ENCODE measurements around the gene RNF115.
A peak's percentile ranks its signal among the peaks of the same experiment; 100 is the strongest.

DNA sequence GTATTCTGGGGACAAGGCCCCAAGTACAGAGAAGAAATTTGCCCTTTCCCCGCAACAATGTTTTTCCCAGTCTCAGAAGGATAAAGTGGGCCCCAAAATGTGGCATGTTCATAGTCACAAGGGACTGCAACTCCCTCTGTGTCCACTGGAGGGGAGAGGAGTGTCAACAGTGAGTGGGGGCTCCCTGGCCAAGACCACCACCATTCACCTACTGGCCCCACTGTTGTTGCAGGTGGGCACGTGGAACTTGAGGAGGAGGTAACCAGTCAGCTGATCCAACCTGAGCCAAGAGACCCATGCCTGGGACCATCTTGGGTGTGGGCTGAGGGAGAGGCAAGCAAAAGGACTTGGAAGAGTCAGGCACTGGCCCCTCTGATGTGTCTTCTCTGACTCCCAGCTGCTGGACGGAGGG, 22.3 kb upstream of the RNF115 start:
- no peak for TF ChIP-seq JUND (IDR thresholded peaks at IDR 0.05)
- TF ChIP-seq, protein P1, sequence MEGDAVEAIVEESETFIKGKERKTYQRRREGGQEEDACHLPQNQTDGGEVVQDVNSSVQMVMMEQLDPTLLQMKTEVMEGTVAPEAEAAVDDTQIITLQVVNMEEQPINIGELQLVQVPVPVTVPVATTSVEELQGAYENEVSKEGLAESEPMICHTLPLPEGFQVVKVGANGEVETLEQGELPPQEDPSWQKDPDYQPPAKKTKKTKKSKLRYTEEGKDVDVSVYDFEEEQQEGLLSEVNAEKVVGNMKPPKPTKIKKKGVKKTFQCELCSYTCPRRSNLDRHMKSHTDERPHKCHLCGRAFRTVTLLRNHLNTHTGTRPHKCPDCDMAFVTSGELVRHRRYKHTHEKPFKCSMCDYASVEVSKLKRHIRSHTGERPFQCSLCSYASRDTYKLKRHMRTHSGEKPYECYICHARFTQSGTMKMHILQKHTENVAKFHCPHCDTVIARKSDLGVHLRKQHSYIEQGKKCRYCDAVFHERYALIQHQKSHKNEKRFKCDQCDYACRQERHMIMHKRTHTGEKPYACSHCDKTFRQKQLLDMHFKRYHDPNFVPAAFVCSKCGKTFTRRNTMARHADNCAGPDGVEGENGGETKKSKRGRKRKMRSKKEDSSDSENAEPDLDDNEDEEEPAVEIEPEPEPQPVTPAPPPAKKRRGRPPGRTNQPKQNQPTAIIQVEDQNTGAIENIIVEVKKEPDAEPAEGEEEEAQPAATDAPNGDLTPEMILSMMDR (IDR thresholded peaks at IDR 0.05; ENCODE audit: low read depth, low read length, missing input control) = peak; percentile 52
- TF ChIP-seq, protein P2, sequence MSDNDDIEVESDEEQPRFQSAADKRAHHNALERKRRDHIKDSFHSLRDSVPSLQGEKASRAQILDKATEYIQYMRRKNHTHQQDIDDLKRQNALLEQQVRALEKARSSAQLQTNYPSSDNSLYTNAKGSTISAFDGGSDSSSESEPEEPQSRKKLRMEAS (IDR thresholded peaks at IDR 0.05) = no peak
- no peak for TF ChIP-seq HNF4A (conservative IDR thresholded peaks at IDR 0.05)
- TF ChIP-seq, protein P3, sequence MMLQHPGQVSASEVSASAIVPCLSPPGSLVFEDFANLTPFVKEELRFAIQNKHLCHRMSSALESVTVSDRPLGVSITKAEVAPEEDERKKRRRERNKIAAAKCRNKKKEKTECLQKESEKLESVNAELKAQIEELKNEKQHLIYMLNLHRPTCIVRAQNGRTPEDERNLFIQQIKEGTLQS (IDR thresholded peaks at IDR 0.05) = no peak
- TF ChIP-seq RAD21 (IDR thresholded peaks at IDR 0.05) = peak; percentile 6 to 61
- TF ChIP-seq RXRA (IDR thresholded peaks at IDR 0.05) = no peak
- TF ChIP-seq NR2F2 (IDR thresholded peaks at IDR 0.05) = no peak
- TF ChIP-seq, protein P4, sequence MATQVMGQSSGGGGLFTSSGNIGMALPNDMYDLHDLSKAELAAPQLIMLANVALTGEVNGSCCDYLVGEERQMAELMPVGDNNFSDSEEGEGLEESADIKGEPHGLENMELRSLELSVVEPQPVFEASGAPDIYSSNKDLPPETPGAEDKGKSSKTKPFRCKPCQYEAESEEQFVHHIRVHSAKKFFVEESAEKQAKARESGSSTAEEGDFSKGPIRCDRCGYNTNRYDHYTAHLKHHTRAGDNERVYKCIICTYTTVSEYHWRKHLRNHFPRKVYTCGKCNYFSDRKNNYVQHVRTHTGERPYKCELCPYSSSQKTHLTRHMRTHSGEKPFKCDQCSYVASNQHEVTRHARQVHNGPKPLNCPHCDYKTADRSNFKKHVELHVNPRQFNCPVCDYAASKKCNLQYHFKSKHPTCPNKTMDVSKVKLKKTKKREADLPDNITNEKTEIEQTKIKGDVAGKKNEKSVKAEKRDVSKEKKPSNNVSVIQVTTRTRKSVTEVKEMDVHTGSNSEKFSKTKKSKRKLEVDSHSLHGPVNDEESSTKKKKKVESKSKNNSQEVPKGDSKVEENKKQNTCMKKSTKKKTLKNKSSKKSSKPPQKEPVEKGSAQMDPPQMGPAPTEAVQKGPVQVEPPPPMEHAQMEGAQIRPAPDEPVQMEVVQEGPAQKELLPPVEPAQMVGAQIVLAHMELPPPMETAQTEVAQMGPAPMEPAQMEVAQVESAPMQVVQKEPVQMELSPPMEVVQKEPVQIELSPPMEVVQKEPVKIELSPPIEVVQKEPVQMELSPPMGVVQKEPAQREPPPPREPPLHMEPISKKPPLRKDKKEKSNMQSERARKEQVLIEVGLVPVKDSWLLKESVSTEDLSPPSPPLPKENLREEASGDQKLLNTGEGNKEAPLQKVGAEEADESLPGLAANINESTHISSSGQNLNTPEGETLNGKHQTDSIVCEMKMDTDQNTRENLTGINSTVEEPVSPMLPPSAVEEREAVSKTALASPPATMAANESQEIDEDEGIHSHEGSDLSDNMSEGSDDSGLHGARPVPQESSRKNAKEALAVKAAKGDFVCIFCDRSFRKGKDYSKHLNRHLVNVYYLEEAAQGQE (IDR thresholded peaks at IDR 0.05) = no peak
- TF ChIP-seq TAF1 (conservative IDR thresholded peaks at IDR 0.05) = no peak
- TF ChIP-seq GABPA (IDR thresholded peaks at IDR 0.05 in 1 of 2, conservative IDR thresholded peaks at IDR 0.05 in 1 of 2) = no peak
- no peak for TF ChIP-seq EGR1 (IDR thresholded peaks at IDR 0.05; ENCODE audit: low read depth in 2 of 2)
- TF ChIP-seq FOXA1 (IDR thresholded peaks at IDR 0.05) = no peak
- no peak for TF ChIP-seq SP1 (IDR thresholded peaks at IDR 0.05)
